DND-41 (cell line): ENCODE data around the gene DDX24.

ENCODE experiments used
- EZH2 ChIP-seq: IDR thresholded peaks from 3 replicates; pipeline ENCODE4 v1.6.1; 2012; ENCODE audit warnings: borderline replicate concordance, low read depth, mild to moderate bottlenecking, moderate library complexity, low read length, inconsistent platforms; ENCODE audit not compliant: severe bottlenecking
- TF ChIP-seq, protein P1 (sequence below): IDR thresholded peaks from 2 replicates; pipeline ENCODE4 v1.5.1; 2012; ENCODE audit warnings: borderline replicate concordance, low read length, moderate library complexity, mild to moderate bottlenecking; ENCODE audit not compliant: poor library complexity, severe bottlenecking; ENCODE audit errors: extremely low read depth

DNA sequence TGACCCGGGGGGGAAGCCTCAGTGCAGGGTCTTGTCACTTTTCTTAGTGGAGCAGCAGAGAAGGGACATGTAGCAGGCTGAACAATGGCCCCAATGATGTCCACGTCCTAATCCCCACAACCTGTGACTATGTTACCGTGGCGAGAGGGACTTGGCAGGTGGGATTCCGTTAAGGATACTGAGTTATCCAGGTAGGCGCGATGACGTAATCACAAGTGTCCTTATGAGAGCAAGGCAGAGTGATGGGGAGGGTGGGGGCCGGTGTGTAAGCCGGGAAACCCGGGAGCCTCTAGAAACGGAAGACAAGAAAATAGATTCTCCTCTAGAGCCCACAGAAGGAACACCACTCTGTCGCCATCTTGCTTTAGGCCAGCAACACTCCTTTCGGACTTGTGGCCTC, 50.4 kb downstream of the DDX24 start:
- TF ChIP-seq, protein P1, sequence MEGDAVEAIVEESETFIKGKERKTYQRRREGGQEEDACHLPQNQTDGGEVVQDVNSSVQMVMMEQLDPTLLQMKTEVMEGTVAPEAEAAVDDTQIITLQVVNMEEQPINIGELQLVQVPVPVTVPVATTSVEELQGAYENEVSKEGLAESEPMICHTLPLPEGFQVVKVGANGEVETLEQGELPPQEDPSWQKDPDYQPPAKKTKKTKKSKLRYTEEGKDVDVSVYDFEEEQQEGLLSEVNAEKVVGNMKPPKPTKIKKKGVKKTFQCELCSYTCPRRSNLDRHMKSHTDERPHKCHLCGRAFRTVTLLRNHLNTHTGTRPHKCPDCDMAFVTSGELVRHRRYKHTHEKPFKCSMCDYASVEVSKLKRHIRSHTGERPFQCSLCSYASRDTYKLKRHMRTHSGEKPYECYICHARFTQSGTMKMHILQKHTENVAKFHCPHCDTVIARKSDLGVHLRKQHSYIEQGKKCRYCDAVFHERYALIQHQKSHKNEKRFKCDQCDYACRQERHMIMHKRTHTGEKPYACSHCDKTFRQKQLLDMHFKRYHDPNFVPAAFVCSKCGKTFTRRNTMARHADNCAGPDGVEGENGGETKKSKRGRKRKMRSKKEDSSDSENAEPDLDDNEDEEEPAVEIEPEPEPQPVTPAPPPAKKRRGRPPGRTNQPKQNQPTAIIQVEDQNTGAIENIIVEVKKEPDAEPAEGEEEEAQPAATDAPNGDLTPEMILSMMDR, result no peak
- no peak for TF ChIP-seq EZH2
